Muscle layer of duodenum (tissue), 2 donors: ENCODE data around the gene TRIP6.

Experiments
- H3K27ac ChIP-seq: one replicate; pipeline ENCODE4 v1.7.0; 2013; ENCODE audit warnings: mild to moderate bottlenecking, low read length
- H3K27me3 ChIP-seq: one replicate; pipeline ENCODE4 v1.7.0; 2013; ENCODE audit warnings: low read depth, mild to moderate bottlenecking, control low read depth, low read length
- H3K36me3 ChIP-seq, 2 donors: one replicate each; pipeline ENCODE4 v1.7.0; 2013; ENCODE audit warnings: low read length in 2 of 2, control low read depth in 1 of 2, mild to moderate bottlenecking in 1 of 2; ENCODE audit not compliant: insufficient read depth in 2 of 2, control insufficient read depth in 1 of 2
- H3K4me1 ChIP-seq, 2 donors: one replicate each; pipeline ENCODE4 v1.7.0; 2013; ENCODE audit warnings: low read length in 2 of 2, mild to moderate bottlenecking in 2 of 2, control low read depth in 1 of 2, moderate library complexity in 1 of 2; ENCODE audit not compliant: insufficient read depth in 2 of 2, control insufficient read depth in 1 of 2
- H3K4me3 ChIP-seq, 2 donors: one replicate each; pipeline ENCODE4 v1.7.0; 2013; ENCODE audit warnings: low read length in 2 of 2, low read depth in 1 of 2, mild to moderate bottlenecking in 1 of 2
- H3K9me3 ChIP-seq, 2 donors: one replicate each; pipeline ENCODE4 v1.7.0; 2013; ENCODE audit warnings: low read length in 2 of 2, control low read depth in 1 of 2, mild to moderate bottlenecking in 1 of 2; ENCODE audit not compliant: control insufficient read depth in 1 of 2
- donor health status: healthy.

The TRIP6 gene, protein sequence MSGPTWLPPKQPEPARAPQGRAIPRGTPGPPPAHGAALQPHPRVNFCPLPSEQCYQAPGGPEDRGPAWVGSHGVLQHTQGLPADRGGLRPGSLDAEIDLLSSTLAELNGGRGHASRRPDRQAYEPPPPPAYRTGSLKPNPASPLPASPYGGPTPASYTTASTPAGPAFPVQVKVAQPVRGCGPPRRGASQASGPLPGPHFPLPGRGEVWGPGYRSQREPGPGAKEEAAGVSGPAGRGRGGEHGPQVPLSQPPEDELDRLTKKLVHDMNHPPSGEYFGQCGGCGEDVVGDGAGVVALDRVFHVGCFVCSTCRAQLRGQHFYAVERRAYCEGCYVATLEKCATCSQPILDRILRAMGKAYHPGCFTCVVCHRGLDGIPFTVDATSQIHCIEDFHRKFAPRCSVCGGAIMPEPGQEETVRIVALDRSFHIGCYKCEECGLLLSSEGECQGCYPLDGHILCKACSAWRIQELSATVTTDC

DNA sequence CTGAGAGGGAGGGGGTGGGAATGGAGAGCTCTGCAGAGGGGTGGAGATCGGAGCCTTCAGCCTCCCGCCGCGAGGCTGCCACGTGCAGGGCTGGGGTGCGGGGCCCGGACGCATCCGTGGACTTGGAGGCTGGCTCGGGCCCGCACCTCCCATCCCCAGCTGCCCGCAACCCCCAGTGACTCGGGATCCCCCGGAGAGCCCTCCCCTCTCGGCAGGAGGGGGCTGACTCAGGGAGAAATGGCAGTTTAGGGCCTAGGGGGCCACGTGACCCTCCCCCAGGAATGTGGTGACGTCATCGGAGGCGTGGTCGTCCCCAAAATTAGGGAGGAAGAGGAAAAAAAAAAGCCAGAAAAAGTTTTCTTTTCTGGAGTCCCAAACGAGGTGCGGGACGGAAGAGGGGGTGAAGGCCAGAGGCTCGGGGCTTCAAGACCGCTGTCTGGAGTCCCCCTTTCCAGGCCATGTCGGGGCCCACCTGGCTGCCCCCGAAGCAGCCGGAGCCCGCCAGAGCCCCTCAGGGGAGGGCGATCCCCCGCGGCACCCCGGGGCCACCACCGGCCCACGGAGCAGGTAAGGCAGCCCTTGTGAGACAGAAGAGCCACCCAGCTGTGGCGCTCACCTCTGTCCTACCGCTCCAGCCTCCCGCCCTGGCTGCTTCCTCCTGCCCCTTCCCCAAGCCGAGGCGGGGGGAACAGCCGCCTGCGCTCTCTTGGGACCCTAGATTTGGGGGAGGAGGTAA is at the start of gene TRIP6:
TSS of gene TRIP6 (plus strand) at position 348 of the 736 bp plus-strand sequence. CDS start at position 459, 111 bp downstream.
- Histone ChIP-seq H3K27ac (peak within 1 kb of the TSS; percentile 84), H3K4me1 (peaks cover 10 to 35% of the 10 kb centered on the region in 2 donors), H3K27me3 (no peaks in the 10 kb centered on the region), H3K4me3 (peak within 1 kb of the TSS; percentile 73 to 81), H3K9me3 (no peaks in the 10 kb centered on the region), H3K36me3 (peaks cover 9 to 24% of the 10 kb centered on the region in 2 donors)

DNA sequence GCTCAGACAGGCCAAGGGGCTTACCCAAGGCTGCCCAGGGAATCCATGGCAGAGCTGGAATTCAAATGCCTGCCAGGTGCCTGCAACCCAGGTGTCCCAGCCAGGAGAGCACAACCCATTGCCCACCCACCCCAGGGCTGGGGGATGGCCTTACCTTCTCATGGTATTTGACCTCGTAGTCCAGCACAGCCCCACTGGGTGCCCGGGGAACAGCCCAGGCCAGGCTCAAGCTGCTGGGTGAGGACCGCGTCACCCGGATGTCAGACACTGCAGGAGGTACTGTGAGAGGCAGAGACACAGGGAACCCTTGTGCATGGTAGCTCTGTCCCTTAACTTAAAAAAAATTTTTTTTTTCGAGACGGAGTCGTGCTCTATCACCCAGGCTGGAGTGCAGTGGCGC is 48.8 kb upstream of the TRIP6 start:
- Histone ChIP-seq H3K9me3 (no peaks in the 10 kb centered on the region), H3K4me3 (no peak overlapping the region), H3K4me1 (no peaks in the 10 kb centered on the region), H3K27me3 (no peaks in the 10 kb centered on the region), H3K36me3 (peaks cover 0 to 64% of the 10 kb centered on the region in 2 donors), H3K27ac (no peak overlapping the region)

DNA sequence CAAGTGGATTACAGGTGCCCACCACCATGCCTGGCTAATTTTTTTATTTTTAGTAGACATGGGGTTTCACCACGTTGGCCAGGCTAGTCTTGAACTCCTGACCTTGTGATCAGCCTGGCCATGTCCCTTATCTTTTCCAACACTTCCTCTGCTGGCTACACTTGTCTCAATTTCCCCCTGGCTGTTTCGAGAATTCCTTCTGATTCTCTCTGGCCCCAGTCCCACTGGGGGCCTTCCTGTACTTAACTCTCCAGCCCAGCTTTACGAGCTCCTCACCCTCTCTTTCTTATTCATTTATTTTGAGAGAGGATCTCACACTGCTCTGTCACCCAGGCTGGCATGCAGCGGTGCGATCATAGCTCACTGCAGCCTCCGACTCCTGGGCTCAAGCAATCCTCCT is 48.4 kb upstream of the TRIP6 start:
- H3K27ac ChIP-seq, result no peak overlapping the region
- no peaks in the 10 kb centered on the region for H3K4me1 ChIP-seq
- H3K9me3 ChIP-seq, result no peaks in the 10 kb centered on the region
- peaks cover 0 to 64% of the 10 kb centered on the region in 2 donors for H3K36me3 ChIP-seq
- no peak overlapping the region for H3K4me3 ChIP-seq
- H3K27me3 ChIP-seq, result no peaks in the 10 kb centered on the region

DNA sequence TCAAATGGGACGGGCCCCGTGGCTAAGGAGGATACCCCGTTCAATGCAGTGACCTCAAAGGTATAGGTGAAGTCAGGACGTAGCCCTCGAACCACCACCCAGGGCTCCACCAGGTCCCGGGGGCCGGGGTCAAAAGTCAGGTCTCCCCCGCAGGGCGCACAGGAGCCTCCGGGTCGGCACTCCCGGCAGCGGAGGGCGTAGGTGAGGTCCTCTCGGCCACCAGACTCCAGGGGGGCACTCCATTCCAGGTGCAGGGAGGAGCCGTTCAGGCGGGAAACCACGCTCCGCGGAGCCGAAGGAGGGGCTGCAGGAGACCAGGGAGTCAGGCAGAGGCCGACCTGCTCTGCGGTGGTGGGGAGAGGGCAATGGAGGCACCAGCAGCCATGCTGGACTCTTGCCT is 47.6 kb upstream of the TRIP6 start:
- H3K27ac ChIP-seq, result no peak overlapping the region
- H3K36me3 ChIP-seq, result peaks cover 0 to 65% of the 10 kb centered on the region in 2 donors
- no peak overlapping the region for H3K4me3 ChIP-seq
- H3K4me1 ChIP-seq, result peaks cover 0 to 5% of the 10 kb centered on the region in 2 donors
- no peaks in the 10 kb centered on the region for H3K27me3 ChIP-seq
- no peaks in the 10 kb centered on the region for H3K9me3 ChIP-seq

DNA sequence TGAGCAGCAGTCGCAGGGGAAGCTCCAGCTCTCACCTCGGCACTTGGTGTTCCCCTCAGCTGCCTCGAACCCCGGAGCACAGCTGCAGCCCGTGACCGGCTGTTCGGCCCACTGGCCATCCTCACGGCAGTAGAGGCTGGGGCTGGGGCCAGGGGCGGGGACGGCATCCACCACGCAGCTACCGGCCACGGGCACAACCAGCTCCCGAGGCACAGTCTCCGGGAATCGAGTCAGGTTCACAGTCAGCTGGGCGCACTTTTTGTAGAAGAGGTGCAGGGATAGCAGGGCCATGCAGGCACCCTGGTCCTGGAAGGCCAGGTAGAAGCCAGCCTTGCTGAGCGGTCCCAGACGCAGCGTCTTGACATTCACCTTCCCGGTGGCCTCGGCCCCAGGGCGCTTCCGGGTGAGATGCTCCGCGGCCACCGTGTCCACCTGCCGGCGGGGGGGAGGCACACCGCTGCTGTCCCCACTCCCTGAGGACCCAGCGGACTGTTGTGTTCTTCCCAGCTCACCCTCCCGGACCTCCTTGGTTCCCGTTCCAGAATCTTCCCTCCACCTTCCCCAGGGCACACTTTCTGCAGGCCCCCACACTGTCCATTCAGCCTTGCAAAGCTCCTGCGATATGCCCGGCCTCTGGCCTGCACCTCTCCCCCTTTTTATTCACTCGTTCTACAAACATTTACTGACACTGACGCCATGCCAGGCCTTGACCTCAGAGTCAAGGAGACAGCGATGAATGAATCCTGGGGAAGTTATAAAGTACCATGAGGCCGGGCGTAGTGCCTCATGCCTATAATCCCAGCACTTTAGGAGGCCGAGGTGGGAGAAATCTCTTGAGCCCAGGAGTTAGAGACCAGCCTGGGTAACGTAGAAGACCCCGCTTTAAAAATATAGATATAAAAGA is 44.7 kb upstream of the TRIP6 start:
- peaks cover 5 to 23% of the 10 kb centered on the region in 2 donors for H3K4me1 ChIP-seq
- H3K27ac ChIP-seq, result no peak overlapping the region
- H3K36me3 ChIP-seq, result peaks cover 0 to 51% of the 10 kb centered on the region in 2 donors
- H3K9me3 ChIP-seq, result no peaks in the 10 kb centered on the region
- no peak overlapping the region for H3K4me3 ChIP-seq
- H3K27me3 ChIP-seq, result no peaks in the 10 kb centered on the region

DNA sequence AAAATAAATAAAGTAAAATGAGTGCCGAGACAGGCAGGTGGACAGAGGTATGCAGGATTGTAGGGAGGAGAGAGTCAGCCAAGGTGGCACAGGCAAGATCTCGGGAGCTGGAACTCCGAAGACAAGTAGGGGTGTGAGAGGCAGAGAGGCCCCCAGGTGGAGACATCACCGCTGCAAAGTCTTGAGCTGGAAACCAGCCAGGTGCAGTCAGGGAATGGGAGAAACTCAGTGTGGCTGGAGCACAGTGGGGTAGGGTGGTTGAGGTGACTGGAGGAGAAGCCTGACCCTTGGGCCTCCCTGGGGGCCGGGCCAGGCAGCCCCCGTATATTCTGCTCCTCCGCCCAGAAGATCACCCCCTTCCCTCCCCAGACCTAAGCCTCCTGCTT is 44.1 kb upstream of the TRIP6 start:
- Histone ChIP-seq H3K36me3 (peaks cover 0 to 47% of the 10 kb centered on the region in 2 donors), H3K4me3 (no peak overlapping the region), H3K9me3 (no peaks in the 10 kb centered on the region), H3K27ac (no peak overlapping the region), H3K4me1 (peaks cover 5 to 23% of the 10 kb centered on the region in 2 donors), H3K27me3 (no peaks in the 10 kb centered on the region)

DNA sequence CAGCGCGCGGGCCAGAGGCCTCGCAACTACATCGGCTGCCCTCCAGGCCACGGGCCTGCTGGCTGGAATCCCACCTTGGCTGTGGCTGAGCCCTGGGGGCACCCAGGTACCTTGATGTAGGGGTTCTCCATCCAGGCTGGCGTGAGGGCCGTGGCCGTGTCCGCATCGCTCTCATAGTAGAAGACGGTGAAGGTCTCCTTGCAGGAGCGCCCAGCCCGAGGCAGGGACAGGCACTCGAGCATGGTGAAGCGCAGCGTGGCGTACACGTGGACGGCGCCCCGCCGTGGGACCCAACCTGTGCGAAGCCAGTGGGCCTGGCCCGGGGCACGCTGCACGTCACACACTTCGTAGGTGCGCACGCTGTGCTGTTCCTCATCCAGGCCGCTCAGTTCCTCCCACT is 43.7 kb upstream of the TRIP6 start:
- no peak overlapping the region for H3K27ac ChIP-seq
- H3K36me3 ChIP-seq, result peaks cover 0 to 44% of the 10 kb centered on the region in 2 donors
- H3K4me3 ChIP-seq, result no peak overlapping the region
- no peaks in the 10 kb centered on the region for H3K9me3 ChIP-seq
- peaks cover 5 to 23% of the 10 kb centered on the region in 2 donors for H3K4me1 ChIP-seq
- H3K27me3 ChIP-seq, result no peaks in the 10 kb centered on the region

DNA sequence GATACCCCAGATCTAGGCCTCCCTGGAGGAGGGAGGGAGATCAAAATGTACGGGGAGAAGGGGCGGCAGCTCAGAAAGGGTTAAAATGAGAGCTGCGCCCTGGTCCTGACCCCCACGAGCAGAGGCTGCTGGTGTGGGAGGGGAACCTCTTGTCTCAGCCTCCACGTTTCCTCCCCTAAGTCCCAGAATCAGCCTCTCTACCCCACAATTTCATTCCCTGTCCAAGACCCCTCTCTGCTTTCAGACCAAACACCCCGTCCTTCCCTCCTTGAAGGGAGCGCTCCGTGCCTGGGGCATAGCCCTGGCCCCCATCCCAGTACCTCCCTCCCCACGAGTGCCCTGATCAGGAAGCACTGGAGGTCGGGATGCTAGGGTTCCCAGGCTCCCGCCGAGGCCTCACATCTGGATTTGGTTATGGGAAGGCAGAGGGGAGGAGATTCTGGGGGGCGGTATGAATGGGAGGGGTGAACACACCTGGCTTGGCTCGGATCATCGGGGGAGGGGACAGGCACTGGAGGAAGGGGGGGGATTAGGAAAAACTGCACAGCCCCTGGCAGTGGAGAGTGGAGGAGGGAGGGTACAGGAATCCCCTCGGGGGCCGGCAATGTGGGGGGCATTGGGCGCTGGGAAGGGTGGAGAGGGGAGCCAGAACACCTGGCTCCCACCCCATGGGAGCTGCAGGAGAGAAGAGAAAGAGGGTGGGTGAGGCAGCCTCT is 42.5 kb upstream of the TRIP6 start:
- Histone ChIP-seq H3K27ac (no peak overlapping the region), H3K4me3 (peak overlapping the region; percentile 59 to 75), H3K27me3 (no peaks in the 10 kb centered on the region)

DNA sequence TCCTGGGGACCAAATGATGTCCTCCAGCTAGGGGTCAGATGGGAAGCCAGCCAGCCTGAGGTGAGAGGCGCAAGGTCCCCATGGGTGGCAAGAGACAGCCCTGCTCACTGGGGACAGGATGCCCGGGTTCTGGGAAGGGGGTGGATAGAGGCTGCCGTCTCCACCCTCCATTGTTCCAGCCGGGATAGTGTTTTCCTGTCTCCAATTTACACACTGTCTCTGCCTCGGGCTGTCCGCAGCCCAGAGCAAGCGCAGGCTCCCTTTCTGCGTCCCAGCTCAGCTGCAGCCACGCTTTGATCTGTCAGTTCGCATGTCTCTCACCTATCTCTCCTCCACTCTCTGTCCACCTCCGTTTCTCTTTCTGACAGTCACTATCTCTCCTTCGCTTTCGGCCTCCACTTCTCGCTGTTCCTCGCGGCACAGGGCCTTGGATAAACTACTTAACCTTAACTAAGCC is 41.9 kb upstream of the TRIP6 start:
- Histone ChIP-seq H3K27me3 (no peaks in the 10 kb centered on the region), H3K4me1 (peaks cover 5 to 23% of the 10 kb centered on the region in 2 donors), H3K27ac (peak overlapping the region; percentile 65), H3K9me3 (no peaks in the 10 kb centered on the region), H3K36me3 (peaks cover 0 to 32% of the 10 kb centered on the region in 2 donors), H3K4me3 (peak overlapping the region; percentile 59 to 75)

More for the DNA sequence above, 42.5 kb upstream of the TRIP6 start:
- Histone ChIP-seq H3K4me1 (peaks cover 5 to 23% of the 10 kb centered on the region in 2 donors), H3K9me3 (no peaks in the 10 kb centered on the region), H3K36me3 (peaks cover 0 to 38% of the 10 kb centered on the region in 2 donors)

DNA sequence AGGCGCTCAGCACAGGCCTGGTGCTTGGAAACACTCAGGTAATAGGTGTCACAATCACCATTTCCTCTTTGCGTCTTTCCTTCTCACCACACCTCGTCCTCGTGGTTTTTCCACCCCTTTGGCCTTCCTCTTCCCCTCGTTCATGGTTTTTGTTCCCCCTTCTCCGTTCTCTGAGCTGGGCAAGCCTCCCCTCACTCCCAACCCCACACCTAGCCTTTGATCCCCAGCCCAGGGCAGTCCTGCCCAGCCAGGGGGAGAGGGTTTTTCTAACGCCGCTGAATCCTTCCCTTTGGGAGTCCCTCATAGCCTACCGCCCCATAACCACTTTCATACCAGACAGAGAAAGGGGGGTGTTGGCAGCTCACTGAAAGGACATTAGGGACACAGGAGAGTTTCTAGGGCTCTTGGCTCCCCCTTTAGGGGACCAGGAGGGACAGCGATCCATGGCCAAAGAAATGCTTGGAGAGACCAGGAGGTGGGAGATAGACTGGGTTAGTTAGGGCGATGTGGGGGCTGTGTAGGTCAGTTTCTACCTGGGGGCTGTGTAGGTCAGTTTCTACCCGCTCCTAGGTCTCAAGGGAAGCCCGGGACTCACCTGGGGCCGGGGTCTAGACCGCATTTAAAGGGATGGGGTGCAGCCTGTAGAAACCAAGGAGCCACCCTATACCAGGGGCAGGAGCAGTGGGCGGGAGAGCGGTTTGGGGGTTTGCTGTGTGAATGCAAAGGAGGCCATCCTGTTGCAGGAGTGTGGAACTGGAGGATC is 41.3 kb upstream of the TRIP6 start:
- Histone ChIP-seq H3K36me3 (peaks cover 0 to 25% of the 10 kb centered on the region in 2 donors), H3K9me3 (no peaks in the 10 kb centered on the region), H3K27ac (peak overlapping the region; percentile 65), H3K4me1 (peaks cover 5 to 23% of the 10 kb centered on the region in 2 donors), H3K27me3 (no peaks in the 10 kb centered on the region), H3K4me3 (peak overlapping the region; percentile 59 to 75)
